Measurements from ENCODE around the gene SCD.

SCD gene

DNA sequence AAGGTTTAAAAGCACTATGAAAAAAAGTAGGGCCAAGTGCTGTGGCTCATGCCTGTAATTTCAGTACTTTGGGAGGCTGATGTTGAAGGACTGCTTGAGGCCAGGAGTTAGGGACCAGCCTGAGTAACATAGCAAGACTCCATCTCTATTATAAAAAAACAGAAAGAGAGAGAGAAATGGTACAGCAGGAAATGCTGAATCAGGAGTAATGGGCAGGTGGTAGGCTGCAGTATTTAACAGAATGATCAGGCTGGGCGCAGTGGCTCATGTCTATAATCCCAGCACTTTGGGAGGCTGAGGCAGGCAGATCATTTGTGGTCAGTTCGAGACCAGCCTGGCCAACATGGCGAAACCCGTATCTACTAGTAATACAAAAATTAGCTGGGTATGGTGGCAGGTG lies 49.6 kb downstream of the SCD start:
- H3K4me3 Mint-ChIP-seq, result no peak overlapping the region
- no peaks in the 10 kb centered on the region for H3K4me1 Mint-ChIP-seq
- H3K9me3 Mint-ChIP-seq, result no peaks in the 10 kb centered on the region
- H3K27me3 Mint-ChIP-seq, result no peaks in the 10 kb centered on the region
- H3K27ac Mint-ChIP-seq, result no peak overlapping the region
- no peaks in the 10 kb centered on the region for H3K36me3 Mint-ChIP-seq

DNA sequence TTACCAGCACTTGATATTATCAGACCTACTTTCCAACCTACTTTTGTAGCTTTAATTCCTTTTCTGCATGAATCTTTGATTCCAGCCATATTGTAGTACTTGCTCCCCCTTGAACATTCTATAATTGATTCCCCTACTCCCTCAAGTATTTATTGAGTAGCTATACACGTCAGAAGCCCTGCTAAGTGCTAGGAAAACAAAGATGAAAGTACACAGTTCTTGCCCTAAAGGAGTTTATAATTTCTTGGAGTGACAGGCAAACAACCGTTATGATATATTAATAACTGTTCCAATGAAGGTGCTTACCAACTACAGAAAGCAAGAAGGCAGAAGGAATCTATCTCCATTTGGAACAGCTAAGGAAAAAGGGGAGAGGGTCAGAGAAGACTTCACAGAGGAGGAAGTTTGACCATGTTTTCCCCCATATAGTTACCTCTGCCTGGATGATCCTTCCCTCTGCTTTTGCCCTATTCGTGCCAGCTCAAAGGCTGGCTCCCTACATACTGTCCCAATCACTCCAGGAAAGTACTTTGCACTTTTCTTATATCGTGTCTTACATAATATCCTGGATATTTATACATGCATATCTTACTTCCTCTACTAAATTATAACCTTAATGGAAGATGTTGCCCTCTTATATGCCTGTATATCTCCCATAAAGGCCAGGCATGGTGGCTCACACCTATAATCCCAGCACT lies 54.7 kb downstream of the SCD start:
- H3K4me3 Mint-ChIP-seq, result no peak overlapping the region
- no peak overlapping the region for H3K27ac Mint-ChIP-seq
- no peaks in the 10 kb centered on the region for H3K36me3 Mint-ChIP-seq
- H3K27me3 Mint-ChIP-seq, result no peaks in the 10 kb centered on the region
- no peaks in the 10 kb centered on the region for H3K9me3 Mint-ChIP-seq
- no peaks in the 10 kb centered on the region for H3K4me1 Mint-ChIP-seq

DNA sequence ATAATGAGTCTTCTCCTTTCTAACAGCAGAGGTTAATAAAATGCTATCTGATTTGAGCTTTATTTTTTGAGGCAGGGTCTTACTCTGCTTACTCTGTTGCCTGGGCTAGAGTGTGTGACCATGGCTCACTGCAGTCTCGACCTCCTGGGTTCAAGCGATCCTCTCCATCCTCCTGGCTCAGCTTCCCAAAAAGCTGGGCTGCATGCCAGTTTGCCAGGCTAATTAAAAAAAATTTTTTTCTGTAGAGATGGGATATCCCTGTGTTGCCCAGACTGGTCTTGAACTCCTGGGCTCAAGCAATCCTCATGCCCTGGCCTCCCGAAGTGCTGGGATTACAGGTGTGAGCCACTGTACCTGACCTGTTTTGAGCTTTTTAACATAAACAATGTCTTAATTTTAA lies 56.7 kb downstream of the SCD start:
- Mint-ChIP-seq H3K4me3 (no peak overlapping the region), H3K36me3 (no peaks in the 10 kb centered on the region), H3K9me3 (no peaks in the 10 kb centered on the region), H3K27me3 (no peaks in the 10 kb centered on the region), H3K4me1 (no peaks in the 10 kb centered on the region), H3K27ac (no peak overlapping the region)

DNA sequence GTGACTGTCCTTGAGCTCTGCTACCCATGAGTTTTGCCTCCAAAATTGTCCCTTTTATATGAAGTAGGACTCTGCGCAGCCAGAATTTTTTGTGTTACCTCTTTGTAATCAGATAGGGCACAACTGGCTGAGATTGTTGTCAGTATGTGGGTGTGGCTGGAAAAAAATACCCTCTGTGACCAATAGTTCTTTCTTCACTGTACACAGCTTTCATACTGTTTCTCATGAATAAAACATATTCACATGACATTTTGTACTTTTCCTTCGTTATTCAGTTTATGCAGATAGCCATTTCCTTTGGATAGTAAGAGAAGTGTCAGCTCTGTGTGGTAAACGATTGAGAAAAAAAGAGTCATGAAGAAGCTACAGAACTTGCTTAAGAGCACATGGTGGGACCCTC lies 66.1 kb downstream of the SCD start:
- H3K4me1 Mint-ChIP-seq, result no peaks in the 10 kb centered on the region
- no peak overlapping the region for H3K27ac Mint-ChIP-seq
- H3K9me3 Mint-ChIP-seq, result no peaks in the 10 kb centered on the region
- H3K4me3 Mint-ChIP-seq, result no peak overlapping the region
- no peaks in the 10 kb centered on the region for H3K27me3 Mint-ChIP-seq
- H3K36me3 Mint-ChIP-seq, result no peaks in the 10 kb centered on the region
